HG03175 (cell line): ENCODE measurements around the gene OTOG.

ENCODE experiments used
- ATAC-seq: cut with Tn5 transposase; IDR thresholded peaks from one replicate; pipeline ENCODE4 v1.9.1; 2021; ENCODE audit warnings: mild to moderate bottlenecking, moderate library complexity; ENCODE audit not compliant: unreplicated experiment

The OTOG gene

DNA sequence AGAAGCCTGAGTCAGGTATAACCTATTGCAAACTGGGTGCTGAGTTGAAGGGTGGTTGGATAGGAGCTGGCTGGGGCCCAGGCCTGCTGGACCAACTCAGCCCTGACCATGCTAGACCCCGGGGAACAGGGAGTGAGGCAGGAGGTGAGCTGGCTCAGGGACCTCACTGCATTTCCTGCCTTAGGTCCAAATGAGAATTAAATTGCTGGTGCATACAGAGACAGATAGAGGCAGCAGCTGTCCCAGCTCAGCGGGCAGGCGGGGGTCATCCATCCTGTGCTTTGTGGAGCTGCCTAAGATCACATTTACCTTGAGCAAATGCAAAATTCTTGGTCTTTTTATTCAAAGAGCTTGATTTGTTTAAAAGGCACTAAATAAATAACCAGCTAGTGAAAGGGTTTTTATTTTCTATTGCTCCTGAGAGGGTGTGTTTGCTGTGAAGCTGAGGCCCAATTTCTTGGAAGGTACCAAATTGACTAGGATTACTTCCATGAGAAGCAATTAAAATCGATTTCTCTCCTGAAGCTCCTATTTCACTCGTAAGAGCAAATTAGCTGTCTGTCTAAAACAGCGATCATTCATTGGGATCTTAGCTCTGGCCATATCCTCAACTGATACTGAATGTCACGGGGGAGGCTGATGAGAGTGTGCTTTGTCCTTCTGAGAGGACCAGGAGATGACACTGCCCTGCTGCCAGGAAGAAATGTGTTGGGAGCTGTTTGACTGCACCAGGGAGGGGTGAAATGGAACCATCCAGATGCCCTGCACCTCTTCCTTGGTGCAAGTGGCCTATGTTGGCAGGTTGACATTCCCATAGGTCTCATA is 27.8 kb upstream of the OTOG start:
- no peak for ATAC-seq

DNA sequence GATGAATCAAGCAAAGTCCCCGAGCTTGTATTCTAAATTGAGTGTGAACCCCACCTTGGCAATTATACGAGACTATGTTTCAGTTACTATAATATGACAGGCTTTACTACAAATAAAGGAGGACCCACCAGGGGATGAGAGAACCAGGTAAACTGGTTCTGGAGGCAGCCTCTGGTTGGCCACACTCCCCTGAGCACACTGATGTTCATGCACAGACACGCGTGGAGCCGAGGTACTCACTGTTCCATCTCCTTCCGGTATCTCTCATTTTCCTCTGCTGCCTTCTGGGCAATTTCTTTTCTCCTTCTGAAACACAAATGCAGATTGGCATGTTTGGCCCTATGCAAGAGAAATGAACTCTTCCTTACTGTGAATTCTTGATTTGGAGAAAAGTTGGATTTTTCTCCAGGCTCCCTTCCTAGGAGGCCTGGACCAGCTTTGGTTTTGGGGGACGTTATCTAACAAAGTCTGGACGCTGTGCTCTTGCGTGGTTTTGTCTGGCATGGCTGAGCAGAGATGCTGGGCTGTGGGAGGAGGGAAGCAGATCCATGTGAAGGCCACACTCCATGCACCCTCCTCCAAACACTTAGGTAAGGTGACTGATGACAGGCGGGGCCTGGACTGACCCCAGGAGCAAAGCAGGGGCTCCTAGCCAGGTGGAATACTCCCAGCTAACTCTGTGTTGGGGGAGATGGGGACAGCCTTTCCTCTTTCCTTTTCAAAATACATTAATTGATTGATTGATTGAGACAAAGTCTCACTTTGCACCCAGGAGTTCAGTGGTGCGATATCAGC is 25.8 kb upstream of the OTOG start:
- ATAC-seq: no peak

DNA sequence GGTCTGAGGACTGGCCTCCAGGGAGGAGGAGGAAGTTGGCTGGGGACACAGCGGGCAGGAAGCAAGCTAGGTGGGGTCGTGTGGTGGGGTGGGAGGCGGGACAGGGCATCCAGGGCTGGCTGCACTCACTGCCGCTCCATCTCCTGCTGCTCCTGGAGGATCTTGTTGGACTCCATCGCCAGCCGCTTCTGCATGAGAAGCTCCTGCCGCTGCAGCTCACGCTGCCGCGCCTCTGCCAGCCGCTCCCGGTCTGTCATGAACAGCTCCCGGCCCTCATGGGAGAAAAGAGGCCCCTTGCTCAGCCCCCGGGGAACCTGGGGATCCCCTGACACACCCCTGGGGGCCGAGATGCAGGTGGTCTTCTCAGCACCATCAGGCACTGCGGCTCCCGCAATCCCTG is 24.4 kb upstream of the OTOG start:
- ATAC-seq: no peak

DNA sequence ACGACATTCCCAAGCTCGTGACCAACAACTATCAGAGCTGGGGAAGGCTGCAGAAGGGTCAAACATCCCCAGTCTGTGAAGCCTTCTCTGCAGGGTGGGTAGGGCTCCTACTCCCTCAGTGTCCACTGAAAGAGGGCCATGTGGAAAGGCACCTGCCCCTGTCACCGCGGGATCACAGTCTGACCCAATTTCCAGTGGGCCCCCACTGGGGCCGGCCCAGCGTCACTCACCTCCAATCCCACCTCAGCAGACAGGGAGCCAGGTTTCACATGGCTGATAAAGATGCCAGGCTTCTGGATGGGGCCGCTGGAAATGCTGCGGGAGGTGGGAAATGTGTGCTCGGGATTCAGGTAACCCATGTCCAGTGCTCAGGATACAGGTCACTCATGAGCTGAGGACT is 22.8 kb upstream of the OTOG start:
- no peak for ATAC-seq

DNA sequence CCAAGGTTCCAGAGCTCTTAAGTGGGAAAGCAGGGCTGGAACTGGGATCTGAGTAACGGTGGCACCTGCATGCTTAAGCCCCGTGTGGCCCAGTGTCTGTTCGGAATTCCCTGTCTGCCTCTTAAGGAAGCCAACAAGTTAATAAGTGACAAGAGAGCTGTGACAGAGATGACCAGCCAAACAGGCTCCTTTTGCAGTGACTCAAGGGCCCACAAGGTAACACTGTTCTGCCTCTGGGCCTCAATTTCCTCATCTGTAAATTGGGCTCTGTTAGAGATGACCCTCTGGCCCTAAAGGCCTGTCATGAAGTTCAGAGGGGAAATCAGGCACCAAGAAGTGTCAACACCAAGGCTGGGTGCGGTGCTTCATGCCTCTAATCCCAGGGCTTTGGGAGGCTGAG is 21.5 kb upstream of the OTOG start:
- ATAC-seq: no peak

DNA sequence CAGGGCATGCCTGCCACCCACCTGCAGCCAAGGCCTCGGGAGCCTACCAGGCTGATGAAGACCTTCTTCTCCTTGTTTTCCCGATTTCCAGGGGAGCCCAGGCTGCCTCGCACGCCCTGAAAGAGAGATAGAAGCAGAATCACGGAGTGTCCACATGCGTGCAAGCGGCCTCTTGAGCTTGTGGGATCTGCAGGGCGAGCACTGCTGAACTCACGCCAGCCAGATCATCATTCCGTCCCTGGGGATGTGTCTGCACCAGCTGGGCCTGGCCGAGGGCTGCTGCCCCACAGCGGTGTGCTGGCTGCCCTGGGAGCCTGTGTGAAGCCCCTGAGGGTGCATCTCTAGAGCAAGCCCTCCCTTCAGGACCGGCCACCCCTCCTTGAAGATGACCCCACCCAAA is 20.7 kb upstream of the OTOG start:
- no peak for ATAC-seq

DNA sequence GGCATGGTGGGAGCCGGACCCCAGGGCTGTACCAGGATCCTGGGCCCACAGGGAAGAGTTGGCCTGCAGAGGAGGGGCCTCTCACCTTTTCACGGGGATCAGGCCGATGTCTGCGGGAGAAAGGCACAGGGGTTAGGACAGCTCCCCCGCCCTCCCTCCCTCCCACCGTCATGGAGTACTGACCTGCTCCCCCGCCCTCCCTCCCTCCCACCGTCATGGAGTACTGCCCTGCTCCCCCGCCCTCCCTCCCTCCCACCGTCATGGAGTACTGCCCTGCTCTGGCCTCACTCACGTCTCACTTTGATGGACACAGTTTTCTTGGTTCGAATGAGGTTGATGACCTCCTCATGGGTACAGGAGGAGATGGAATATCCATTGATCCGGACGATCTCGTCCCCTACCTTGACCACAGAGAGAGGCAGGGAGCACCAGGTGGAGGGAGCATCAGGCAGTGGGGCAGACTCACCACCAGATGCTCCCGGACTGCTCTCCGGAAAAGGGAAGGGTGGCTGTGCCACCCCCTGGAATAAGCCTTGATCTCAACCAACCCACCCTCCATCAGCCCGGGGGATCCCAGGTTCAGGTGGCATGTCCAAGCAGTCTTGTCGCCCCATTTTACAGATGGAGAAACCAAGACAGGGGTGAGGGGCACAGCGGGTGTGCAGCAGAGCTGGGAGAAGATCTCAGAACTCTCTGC is 20.0 kb upstream of the OTOG start:
- ATAC-seq: no peak

DNA sequence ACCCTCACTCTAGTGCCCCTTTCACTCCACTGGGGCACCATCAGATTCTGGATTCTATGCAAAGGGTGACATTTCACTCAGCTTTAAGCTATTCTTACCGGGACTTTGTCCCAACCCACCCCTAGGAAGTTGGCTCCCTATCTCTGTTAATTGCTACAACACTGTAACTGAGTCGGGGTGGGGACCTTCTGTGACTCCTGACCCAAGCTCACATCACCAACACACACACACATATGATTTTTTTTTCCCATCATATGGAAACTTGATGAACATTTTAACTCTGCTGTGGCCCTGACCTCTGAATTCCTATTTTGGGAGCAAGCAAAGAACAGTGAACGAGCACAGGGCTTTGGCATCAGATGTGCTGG is 19.4 kb upstream of the OTOG start:
- ATAC-seq: no peak

DNA sequence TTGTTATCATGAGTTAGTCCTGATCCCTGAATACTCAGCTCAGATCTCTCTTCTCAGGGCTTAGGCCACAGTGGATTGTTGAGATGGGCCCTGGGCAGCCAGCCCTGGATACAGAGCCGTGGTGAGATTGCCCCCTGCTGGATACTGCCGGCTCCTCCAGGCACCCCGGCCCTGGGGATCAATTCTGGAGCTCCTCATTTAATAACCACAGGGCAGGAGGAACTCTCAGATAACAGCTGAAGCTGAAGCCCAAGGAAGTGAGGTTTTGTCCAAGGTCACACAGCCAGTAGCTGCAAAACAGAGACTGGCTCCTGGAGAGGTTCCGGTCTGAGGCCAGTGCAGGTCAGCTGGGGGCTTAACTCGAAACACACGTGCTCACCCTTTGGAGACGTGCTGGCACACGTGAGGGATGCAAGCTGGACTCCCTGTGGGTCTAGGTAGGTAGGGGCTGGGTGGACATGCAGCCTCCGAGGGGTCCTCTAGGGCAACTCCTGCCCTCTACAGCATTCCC is 18.8 kb upstream of the OTOG start:
- ATAC-seq: peak; percentile 70

DNA sequence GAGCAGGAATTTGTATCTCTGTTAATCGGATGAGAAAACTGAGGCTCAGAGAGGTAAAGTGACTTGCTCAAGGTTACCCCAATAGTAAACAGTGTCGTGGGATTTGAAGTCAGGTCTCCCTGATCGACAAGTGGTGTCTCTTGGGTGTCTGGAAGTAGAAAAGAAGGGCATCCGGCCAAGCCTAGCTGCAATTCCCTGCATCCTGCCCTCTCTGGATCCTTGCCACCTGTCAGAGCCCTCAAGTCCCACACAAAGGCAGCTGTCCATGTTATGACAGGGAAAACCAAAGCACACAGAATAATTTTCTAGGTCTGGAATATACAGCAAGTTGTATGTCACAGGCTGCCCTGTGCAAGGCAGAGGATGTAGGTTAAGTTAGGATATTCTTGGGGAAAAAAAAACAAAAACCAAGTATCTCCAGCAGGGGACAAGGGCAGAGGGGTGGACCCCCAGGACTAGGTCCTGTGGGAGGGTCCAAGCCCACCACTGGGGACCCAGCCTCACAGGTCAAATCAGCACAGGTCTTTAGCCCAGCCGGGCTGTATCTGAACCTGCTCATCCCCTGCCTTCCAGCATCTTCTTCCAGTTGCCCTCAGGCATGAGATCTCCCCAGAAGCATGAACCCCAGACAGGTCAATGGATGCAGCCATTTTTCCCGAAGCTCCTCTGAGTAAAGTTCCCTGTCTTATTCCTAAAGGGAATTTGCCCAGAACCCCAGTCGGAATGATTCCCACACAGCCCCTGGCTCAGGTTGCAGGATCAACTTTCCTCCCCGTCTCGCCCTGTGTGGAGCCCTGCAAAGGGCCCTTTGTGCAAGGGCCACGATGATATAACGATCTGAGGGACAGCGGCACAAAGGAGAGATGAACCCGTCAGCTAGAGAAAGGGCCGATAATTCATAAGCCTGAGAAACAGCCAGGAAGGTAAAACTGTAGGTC is 17.9 kb upstream of the OTOG start:
- ATAC-seq: no peak

DNA sequence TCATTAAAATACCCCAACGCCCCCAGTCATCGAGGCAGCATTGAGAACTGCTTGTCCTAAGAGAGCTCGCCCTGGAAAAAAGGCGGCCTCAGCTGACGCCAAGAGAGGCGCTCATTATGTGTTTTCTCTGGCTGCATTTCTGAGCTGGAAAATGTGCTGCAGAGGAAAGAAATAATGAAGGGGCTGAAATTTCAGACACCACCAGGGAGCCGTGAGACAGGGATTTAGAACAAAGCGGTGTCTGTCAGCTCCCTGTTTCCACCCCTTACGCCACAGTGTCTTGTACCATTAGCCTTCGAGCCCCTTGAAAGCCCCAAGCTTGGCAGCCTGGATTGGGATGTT is 17.2 kb upstream of the OTOG start:
- ATAC-seq: no peak

DNA sequence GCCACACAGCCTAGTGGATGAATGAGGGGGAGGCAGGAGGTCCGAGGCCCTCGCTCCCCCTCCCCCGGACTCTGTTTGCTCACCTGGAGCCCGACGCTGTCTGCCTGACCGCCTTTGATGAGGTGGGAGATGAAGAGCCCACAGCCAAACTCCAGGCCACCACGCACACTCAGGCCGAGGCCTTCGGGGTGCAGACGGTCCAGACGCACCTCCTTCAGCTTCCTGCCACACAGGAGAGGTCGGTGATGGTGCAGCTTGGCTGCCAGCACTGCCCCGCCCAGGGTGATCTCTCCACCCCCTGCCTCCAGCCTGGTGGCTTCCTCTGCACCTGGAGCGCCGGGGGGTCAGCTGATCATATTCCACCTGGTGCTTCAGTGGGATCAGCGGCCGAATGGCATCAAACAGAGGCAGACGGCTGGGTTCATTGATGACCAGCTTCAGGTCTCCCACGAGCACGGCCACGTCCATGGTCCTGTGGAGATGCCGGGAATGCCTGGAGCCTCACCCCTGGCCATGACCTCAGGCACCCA is 15.9 kb upstream of the OTOG start:
- ATAC-seq: no peak

DNA sequence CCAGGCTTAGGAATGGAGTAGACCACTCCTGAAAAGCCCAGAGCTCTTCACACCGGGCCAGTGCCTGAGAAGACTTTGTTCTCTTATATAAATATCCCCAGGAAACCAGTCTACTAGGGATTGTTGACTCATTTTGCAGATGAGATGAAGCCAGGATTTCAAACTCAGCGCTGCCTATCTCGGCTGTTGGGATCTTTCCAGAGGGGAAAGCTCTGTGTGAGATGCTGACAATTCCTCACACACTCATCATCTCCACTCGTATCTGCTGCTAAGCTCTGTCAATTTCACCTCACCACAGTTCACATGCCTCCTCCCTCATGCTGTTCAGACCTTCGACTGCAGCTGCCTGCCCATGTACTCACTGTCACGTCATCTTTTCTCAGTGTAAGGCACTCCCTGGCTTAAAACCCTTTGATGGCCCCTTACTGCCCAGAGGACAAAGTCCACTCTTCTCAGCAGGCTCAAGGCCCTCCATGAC is 15.4 kb upstream of the OTOG start:
- ATAC-seq: no peak

DNA sequence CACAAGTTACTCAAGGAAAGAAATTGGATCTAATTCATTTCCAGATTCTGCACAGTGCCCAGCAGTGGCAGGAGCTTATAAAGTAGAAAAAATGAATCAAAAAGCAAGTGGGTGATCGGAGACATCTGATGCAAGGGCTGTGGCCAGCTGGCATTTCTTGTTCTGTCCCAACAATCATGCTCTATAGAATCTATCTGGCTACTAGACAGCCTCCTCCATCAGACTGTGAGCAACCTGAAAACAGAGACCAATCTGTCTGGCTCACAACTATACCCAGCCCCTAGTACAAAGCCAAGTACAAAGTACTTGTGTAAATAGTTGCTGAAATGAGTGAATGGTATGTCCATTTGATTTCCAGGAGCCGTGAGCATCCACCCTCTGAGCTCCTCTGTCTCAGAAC is 14.3 kb upstream of the OTOG start:
- ATAC-seq: no peak

DNA sequence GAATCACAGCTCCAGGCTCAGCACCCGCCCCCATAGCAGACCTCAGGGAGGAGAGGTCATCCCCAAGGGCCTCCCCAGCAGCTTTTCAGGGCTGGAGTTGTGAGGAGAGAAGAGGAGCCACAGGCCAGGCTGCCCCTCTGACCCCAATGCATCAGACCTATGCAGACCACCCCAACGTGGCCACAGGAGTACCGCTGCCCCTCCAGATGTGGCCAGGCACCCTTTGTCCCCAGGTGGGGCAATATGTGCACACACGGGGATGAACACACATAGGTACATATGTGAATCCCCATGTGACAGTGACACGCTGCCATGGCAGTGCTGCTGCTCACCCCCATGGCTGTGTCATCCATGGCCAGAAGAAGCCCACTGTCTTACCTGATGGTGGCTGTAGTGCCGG is 13.7 kb upstream of the OTOG start:
- ATAC-seq: no peak

DNA sequence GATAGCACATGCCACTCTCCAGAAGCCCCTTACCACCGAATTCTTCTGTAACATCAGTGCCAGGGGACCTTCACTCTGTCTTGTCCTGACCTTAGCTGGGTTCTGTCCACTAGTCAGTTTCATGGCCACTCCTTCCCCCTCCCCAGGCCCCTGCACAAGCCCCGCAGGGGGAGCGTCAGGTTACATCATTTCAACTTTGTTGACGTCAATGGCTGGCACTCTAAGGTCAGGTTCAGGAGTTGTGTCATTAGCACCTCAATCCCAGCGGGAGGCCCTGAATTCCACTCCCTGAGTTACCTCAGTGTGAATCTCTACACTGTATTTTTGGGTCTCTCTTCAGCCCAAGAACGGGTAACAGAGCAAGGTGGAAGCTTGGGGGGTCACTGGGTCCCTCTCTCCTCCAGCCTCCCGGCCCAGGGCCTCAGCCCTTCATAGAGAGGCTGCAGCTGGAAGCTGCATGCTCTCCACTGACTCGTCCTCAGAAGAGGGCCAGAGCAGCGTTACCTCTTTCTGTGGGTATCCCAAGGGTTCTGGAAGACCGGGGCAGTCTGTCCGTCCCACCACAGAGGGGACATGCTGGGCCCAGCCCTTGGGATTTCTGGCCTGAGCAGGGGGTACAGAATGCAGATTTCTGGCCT is 13.2 kb upstream of the OTOG start:
- ATAC-seq: no peak

DNA sequence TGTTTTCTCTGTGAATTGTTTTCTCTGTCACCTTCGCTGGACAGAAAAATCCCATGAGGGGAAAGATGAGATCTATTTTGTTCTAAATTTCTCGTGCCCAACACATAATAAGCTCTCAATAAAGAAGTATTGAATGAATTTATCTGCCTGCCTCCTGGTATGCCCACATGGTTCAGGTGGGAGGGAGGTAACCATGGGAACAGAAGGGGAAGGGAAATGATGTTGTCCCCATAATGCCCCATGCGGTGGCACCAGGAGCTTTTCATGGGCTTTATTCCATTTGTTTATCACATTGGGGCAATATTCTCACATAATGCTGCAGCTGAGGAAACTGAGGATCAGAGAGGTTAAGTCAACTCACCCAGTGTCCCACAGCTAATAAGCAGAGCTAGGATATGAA is 11.6 kb upstream of the OTOG start:
- no peak for ATAC-seq

DNA sequence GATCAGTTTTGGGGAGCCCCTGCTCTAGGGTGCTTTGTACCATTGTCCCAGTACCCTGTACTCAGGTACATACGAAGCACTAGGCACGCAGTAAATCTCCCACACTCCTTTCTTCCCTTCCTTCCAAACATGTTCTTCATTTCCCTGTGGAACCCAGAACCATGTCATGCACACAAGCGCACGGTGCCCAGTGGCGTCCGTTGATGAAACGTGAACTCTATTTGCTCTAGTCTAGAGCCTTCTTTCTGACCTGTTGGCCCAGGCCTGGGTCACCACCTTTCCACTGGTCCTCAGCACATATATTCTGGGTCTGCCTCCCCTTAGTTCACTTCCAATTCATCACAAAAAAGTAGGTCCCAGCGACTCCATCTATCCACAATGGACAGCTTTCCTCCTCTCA is 9.8 kb upstream of the OTOG start:
- no peak for ATAC-seq

DNA sequence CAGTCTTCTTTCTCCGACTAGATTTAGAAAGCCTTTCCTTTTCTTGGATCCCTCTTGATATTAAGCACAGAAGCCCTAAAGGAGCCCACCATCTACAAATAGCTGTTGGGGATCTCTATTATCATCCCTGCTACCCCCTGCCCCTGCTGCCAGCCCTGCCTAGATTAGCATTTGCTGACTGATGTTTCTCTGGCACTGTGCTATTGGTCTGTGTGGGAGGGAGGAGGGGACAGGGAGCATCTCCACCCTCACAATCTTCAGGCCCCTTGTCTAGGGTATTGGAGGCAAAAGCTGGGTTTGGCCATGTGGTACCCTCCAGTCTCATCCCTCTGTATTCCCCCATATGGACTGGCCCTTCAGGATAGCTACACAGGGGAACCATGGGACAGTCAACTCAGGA is 9.0 kb upstream of the OTOG start:
- no peak for ATAC-seq

DNA sequence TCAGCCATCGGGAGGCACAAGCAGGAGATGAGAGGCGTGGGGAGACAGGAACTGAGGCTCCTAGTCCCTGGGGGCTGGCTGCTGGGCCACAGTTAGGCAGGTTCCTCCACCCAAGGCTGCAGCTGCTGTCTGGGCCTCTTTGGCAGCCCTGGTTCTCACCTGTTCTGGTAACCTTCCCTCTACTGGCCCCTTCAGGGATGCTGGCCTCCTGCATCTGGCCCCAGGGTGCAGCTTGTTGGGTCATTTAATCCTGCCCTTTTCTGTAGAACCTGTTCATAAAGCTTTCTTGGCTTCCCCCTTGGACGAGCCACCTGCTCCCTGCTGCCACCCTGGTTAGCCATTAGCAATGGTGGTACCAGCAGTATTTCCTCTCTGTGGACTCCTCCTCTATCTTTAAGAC is 8.3 kb upstream of the OTOG start:
- ATAC-seq: no peak
